A673 (cell line): ENCODE data around the gene ARHGAP15.

Experiments
- CTCF ChIP-seq: fragments of 300-800, 200-600 bp; sonication (generic); conservative IDR thresholded peaks from 2 replicates; pipeline ENCODE4 v1.5.1; 2017; ENCODE audit warnings: low read depth, mild to moderate bottlenecking, antibody characterized with exemption, low read length, moderate library complexity, mixed read lengths
- EZH2 ChIP-seq: fragments of 200-600 bp; sonication (generic); IDR thresholded peaks from 2 replicates; pipeline ENCODE4 v1.6.1; 2017; ENCODE audit warnings: borderline replicate concordance, low read depth, mild to moderate bottlenecking, mixed read lengths, antibody characterized with exemption, low read length; ENCODE audit not compliant: poor library complexity, severe bottlenecking

GRCh38 chr2:143710196-143710595, 581.0 kb downstream of the ARHGAP15 start:
- TF ChIP-seq CTCF (no peak), EZH2 (no peak)
